HG03097 (cell line): Measurements from ENCODE around the gene JMJD1C.

Source experiments
- ATAC-seq: cut with Tn5 transposase; IDR thresholded peaks from one replicate; pipeline ENCODE4 v1.9.1; 2021; ENCODE audit not compliant: unreplicated experiment, low FRiP score

JMJD1C gene

DNA sequence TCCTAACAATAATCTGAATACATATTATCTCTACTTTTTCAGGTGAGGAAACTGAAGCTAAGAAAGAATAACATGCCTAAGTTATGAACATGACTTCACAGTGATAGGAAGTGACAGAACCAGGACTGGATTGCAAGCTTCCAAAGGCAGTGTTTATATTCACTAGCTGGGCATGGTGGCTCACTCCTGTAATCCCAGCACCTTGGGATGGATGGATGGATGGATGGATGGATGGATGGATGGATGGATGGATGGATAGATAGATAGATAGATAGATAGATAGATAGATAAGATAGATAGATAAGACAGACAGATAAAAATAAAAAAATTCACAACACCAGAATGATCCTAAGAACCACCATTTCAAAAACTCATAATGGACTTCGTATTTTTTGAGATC is 18.2 kb upstream of the JMJD1C start:
- ATAC-seq = no peak

DNA sequence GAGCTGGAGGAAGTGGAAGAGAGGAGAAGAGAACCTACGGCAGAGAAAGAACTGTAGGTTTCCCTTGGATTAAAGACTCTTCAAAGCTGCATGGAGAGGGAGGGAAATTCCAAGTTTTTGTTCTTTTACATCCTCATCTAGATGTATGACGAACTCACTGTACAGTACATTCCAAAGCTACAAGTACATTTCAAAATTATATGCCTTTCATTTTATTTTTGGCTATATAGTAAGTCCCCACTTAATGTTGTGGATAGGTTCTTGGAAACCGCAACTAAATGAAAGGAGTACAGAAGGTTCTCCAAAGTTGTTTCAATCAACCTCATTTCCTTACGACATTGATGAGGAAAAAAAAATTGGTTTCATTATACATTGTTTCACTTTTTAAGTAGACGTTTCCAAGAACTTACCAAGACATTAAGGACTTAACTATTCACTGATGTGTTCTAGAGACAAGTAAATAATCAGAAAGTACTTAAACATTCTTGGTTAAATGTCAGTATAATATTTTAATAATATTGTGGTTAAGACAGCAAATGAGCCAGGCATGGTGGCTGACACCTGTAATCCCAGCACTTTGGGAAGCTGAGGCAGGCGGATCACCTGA is 16.1 kb upstream of the JMJD1C start:
- ATAC-seq = no peak

DNA sequence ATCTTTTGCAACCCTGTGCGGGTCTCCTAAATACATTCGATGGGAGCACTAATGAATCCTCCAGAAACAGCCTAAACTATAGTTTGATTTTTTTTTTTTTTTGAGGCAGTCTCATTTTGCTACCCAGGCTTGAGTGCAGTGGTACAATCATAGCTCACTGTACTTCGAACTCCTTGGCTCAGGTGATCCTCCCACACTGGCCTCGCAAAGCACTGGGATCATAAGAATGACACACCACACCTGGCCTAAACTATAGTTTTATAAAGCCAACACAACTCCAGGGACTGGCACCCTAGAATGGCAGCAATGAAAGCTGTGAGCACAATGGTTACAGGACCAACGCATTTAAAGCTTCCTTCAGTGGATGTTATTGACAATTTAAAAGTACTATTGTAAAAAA is 14.5 kb upstream of the JMJD1C start:
- ATAC-seq = no peak

DNA sequence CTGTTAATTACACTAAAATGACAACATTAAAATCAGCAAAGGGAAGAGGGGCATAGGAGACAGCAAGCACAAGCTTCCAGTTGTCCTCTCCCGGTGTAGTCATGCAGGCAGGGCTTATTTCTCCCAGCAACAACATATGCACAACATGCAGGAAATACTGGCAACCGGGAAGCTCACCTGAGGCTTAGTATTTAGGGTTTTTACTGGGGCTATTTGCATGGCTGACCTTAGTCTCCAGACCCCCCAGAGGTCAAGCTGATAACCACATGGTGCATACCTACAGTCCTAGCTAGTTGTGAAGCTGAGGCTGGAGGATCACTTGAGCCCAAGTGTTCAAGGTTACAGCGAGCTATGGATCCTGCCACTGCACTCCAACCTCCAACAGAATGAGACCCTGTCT is 12.8 kb upstream of the JMJD1C start:
- no peak for ATAC-seq

DNA sequence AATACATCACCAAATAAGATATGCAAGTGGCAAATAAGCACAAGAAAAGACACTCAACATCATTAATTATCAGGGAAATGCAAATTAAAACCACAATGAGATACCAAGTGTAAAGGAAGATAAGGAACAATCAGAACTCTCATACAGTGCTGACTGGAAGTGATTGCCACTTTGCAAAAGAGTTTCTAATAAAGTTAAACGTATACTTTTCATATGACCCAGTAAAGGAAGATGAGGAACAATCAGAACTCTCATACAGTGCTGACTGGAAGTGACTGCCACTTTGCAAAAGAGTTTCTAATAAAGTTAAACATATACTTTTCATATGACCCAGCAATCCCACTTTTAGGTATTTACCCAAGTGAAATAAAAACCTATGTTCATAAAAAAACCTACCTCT is 12.2 kb upstream of the JMJD1C start:
- no peak for ATAC-seq

DNA sequence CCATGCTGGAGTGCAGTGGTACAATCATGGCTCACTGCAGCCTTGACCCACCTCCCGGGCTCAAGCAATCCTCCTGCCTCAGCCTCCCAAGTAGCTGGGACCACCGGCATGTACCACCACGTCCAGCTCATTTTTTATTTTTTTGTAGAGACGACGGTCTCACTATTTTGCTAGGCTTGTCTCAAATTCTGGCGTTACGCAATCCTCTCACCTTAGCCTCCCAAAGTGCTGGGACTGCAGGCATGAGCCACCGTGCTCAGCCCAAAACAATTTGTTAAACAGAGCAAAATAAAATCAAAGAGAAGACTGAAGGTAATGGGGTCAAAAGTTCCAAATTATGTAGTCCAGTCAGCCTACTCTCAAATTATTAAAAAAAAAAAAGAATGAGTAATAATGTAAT is 8.7 kb upstream of the JMJD1C start:
- no peak for ATAC-seq

DNA sequence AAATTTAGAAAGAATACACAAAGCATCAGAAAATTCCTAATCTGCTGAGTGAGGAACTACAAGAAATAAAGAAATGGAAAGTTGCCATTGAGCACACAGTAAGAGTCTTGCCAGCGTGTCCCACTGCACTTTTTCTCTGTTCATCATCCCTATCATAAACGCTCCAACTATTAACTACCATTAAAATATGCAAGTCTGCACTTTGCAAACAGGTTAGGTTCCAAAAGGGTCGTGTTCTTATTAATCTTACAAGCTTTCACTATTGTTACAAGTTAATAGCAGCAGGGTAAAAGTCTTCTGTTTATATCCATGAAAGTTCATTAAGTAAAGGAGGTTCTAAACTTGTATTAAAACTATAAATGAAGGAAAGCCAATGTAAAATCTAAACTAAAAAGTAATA is 5.2 kb upstream of the JMJD1C start:
- ATAC-seq = no peak

DNA sequence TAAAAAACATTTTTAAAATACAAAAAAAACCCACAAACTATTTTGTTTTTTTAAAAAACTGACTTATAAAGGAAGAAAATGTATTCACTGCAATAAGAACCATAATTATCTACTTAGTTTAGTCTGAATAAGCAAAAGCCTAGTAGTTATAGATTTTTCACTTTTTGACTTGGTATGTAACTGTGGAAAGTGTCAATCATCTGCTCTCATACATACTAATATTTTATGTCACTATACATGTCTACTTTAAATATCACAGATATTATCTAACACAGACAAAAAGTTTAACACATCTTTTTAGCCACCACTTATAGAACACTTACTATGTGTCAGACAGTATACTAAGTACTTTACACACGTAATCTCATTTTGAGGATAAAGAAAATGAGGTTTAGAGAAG is 3.2 kb upstream of the JMJD1C start:
- ATAC-seq = no peak

DNA sequence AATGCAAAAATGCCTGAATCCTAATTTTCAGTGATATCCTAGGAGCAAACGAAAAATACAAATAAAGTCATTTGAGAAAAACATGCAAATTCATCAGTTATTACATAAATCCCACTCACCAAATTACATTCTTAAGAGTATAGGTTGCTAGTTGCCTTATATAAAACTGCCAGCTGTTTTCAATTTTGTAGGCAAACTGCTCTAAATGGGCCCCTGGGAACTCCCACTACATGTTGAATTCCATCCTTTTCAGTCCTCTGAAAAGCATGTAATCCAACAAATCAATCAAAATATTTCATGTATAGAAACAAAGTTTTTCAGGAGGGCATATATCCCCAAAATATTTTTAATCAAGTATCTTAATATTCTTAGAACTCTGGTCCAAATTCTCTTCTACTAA is 2.1 kb upstream of the JMJD1C start:
- ATAC-seq = no peak

DNA sequence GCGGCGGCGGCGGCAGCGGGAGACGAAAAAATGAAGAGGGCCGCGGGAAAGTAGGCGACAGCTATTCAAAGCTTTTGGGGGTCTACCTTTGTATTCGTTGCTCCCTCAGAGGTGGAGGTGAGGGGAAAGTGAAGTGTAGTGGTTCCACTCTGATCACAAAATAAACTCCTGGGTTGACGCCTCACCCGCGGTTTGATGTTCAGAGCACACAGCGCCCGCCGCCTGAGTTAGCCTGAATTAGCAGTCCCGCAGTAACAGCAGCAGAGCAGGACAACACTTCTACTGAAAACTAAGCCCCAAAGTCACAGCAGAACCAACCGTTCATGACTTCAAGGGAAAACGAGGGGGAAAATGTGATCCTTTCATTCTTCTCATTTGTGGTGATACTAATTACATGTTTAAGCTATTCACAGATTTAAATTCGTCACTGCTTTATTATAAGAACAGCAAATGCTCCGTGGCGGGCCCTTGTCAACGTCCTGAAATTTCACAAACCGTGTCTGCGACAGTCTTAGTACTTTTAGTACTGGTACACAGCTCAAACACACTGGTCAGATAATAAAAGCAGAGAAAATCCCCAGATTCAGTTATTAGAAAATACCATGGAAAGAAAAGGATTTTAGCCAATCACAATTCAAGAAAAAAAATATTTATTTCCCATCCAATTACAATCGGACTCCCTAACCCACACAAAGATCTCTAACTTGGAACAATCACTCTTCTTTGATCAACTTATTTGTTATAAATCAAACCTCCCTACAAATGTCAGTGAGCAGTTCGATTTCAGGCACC is 563 bp upstream of the JMJD1C start:
- peak; percentile 6 for ATAC-seq

DNA sequence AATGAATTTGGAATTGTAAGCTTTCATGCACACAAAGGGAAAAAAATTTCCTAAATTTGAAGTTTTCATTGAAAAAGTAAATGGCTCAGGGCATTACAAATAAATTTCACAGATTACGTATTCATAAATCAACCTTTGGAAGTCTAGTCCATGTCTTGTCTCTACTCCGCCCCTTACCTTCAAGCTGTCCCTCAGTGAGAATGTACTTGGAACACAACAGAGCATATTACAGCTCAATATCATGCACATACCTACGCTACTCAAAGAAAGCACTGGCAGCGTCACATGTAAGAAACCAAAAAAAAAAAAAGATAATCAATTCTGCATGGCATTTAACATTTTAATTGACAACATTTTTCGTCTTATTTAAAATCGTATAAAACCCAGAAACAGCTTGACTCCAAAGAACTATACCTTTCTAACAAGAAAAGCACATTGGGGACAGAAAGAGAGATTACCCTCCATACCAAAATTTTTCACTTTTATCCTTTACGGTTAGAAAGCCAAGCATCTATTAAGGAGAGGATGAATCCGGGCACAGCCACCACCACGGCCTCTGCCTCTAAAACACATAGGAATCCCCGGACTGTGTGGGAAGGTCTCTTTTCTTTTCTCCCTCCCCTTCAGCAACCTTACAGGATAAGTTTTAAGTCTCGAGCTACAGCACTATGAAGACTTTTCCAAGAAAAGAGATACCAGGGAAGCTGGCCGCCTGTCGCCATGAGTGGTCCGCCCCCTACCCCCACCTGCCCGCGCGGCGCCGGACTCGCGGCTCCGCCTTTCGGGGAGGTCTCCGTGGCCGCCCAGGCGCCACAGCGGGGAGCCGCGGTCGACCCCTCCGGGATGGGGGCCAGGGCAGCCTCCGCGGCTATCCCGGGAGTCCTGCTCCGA is 1.1 kb downstream of the JMJD1C start:
- ATAC-seq = peak; percentile 44

DNA sequence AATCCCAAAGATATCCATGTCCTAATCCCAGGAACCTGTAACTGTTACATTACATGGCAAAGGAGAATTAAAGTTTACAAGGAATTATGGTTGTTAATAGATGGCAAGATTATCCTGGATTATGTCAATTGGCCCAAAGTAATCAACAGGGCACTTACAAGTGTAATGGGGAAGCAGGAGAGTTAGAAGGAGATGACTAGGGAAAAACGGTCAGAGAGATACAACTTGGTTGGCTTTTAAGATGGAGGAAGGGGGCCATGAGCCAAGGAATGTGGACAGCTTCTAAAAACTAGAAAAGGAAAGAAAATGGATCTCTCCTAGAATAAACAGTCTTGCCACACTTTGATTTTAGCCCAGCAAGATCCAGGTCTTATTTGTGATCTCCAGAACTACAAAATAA is 3.3 kb downstream of the JMJD1C start:
- no peak for ATAC-seq

DNA sequence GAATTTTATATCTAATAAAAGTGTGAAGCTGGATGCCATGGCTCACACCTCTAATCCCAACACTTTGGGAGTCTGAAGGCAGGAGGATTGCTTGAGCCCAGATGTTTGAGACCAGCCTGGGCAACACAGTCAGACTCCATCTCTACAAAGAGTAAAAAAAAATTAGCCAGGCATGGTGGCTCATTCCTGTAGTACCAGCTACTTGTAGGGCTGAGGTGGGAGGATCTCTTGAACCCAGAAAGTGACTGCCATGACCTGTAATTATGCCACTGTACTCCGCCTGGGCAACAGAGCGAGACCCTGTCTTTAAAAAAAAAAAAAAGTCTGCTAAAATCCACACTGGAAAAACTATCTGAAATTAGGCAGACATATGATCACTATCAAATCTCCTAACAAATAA is 7.6 kb downstream of the JMJD1C start:
- no peak for ATAC-seq

DNA sequence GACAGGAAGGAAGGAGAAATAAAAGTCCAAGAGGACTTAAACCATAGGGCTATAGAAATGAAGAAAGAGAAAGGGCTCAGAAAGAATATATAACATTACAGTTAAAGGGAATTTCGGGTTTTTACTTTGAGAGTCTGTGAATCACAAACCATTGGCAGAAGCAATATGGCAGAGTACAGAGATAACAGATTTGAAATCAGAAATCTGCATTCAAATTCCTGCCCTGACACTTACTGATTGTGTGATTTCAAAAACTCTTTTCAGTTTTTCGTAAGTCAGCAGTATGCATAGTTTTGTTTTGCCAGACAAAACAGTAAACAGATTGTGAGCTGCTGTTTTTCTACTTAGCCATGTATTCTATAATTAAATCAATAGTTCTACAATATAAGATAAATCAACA is 8.2 kb downstream of the JMJD1C start:
- ATAC-seq = no peak

DNA sequence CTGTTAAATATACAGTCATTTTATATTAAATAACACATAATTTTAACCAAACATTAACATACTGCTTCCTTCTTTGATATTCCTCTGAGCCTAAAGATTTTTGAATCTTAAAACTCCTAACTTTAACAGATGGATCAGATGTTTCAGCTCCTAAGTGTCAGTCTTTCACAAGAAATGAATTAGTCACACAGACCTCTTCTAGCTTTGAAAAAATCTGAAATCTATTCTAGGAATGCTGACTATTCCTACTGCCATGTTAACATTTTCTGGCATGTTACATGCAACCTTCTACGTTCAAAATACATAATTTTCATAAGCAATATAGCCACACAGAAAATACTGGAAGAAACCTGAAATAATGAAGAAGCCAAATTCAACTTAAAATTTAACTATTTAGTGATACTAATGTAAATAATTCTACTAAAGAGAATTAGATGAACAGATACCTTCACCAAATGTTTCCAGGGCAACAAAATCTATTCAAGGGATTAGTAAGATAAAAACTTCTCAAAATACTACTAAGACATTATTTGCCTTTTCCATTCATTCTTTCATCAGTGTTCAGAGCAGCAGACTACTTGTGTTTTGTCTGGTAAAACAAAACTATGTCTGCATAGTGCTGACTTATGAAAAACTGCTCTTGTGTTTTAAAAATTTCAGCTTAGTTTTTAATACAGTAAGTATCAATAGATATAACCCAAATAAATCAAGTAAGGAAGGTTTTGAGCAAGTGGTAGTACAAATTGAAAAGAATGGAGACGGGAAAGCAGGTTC is 9.2 kb downstream of the JMJD1C start:
- no peak for ATAC-seq

DNA sequence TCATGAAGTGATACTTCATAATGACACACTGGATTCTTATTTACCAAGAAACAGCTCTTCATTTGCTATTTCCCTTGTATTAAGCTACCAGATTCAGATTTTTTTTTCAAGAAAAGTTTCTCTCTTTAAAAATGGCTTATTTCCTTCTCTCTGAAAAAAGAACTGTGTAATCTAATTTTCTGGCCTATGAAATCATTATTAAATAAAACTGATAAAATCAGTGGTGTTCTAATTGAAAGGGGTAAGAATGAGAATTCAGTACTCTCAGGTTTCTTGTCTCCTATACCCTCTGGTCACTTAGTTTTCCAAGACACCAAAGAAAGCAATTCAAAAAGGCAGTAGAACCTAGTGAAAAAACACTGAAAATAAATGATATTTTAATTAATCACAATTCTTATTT is 10.3 kb downstream of the JMJD1C start:
- no peak for ATAC-seq

DNA sequence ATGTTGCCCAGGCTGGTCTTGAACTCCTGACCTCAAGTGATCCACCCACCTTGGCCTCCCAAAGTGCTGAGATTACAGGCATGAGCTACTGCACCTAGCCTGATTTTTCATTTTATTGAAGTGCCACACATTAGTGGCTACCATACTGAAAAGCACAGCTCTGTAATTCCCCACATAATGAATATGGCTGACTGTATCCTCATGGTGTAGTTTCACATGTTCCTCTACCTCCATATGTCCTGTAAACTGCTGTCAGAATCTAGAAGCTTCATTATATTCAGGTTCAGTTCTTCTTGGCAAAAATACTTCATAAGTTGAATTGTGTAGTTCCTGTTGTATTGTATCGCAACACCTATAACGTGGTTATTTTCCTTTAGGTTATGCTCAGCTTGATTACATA is 11.1 kb downstream of the JMJD1C start:
- ATAC-seq = no peak

DNA sequence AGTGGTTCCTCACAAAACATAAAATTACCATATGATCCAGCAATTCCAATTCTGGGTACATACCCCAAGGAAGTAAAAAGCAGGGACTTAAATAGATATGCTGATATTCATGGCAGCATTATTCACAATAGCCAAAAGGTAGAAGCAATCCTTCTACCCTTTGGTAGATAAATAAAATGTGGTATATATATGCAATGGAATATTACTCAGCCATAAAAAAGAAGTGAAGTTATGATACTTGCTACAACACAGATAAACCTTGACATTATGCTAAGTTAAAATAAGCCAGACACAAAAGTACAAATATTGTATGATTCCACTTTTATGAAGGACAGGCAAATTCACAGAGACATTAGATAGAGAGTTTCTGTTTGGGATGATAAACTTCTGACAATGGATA is 13.3 kb downstream of the JMJD1C start:
- ATAC-seq = no peak

DNA sequence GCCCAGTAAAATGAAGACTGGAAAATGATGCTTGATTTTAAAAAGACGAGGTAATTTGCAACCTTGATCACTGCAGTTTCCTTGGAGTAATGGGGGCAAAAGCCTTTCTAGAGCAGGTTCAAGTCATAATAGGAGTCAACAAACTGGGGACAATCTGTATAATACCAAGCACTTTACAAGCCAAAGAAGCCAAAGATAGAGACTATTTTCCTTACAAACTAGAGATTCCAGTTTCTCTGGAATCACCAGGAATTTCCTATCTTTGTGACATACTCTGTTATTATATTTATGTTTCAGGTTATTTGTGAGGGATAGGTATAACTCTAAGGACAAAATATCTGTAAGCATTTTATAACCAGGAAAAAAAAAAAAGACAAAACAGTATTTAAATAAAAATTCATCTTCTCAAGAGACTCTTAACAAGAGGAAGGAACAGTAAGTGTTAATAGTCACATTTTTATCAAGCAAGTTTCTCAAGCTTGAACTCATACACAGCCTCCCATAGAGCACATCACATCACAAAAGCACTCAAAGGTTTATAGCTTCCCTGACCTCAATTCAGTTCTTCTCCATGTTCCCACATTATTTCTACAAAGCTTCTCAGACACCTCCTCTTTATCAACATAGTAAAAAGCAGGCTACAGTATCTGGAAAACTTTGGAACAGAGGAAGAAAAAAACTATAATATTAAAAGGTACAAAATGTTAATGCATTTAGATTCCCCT is 18.9 kb downstream of the JMJD1C start:
- ATAC-seq = no peak

DNA sequence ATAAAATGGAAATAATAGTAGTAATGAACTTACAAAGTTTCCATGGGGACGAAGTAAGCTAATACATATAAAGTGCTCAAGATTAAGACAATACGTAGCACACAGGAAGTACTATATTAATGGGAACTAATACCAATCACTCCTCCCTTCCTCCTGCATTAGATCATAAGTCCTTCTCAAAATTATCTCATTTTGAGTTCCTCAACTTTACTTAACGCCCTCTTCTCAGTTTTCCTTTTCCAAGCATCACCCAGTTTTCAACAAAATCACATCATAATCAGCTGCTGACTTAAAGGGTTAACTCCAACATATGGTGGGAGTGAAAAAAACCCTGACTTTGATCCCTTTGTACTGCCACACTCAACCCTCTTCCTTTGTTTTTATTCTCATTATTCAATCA is 24.4 kb downstream of the JMJD1C start:
- no peak for ATAC-seq
